Measurements from ENCODE around the gene HIPK3. TPM values are rescaled to one million over a fixed set of nuclear protein-coding genes. Genes with fewer than 3 reads are reported as not detected.

The HIPK3 gene
- total and polyA plus RNA-seq, 2 experiments from 2014 or later = 5.5 to 29.8 TPM

- TF ChIP-seq REST (IDR thresholded peaks at IDR 0.05; ENCODE audit: unreplicated experiment) = no peak
- no peak for TF ChIP-seq ZNF331 (CRISPR knock-in tag; IDR thresholded peaks at IDR 0.05; ENCODE audit: low read depth)
- TF ChIP-seq ZNF114 (CRISPR knock-in tag; IDR thresholded peaks at IDR 0.05) = no peak
- TF ChIP-seq JUNB (IDR thresholded peaks at IDR 0.05; ENCODE audit: unreplicated experiment) = no peak
- TF ChIP-seq CREB1 (CRISPR knock-in tag; IDR thresholded peaks at IDR 0.05; ENCODE audit: low read depth) = no peak
- TF ChIP-seq EZH2 (IDR thresholded peaks at IDR 0.05; ENCODE audit: low read depth, unreplicated experiment) = no peak
- no peak for TF ChIP-seq EZH2phosphoT487 (IDR thresholded peaks at IDR 0.05; ENCODE audit: unreplicated experiment)
- TF ChIP-seq, protein P1, sequence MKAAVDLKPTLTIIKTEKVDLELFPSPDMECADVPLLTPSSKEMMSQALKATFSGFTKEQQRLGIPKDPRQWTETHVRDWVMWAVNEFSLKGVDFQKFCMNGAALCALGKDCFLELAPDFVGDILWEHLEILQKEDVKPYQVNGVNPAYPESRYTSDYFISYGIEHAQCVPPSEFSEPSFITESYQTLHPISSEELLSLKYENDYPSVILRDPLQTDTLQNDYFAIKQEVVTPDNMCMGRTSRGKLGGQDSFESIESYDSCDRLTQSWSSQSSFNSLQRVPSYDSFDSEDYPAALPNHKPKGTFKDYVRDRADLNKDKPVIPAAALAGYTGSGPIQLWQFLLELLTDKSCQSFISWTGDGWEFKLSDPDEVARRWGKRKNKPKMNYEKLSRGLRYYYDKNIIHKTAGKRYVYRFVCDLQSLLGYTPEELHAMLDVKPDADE (IDR thresholded peaks at IDR 0.05) = no peak
- no peak for TF ChIP-seq STAT1 (IDR thresholded peaks at IDR 0.05; ENCODE audit: unreplicated experiment)
- no peak for TF ChIP-seq POLR2AphosphoS5 (IDR thresholded peaks at IDR 0.05; ENCODE audit: low read depth)
- no peak for TF ChIP-seq NANOG (IDR thresholded peaks at IDR 0.05; ENCODE audit: borderline replicate concordance)
Measured at GRCh38 chr11:33324302-33324985, 67.3 kb downstream of the HIPK3 start (continued).

GRCh38 chr11:33325451-33325850 lies 68.3 kb downstream of the HIPK3 start:
- ATAC-seq (no peak), DNase-seq (ENCODE audit: low spot score) (no peak)
- Mint-ChIP-seq H3K9me3 (no peaks in the 10 kb centered on the region), H3K4me1 (peaks cover 12% of the 10 kb centered on the region), H3K4me3 (no peak overlapping the region), H3K36me3 (ENCODE audit: low read depth) (no peaks in the 10 kb centered on the region), H3K27ac (no peak overlapping the region), H3K27me3 (ENCODE audit: insufficient read depth, low read depth, poor library complexity) (peaks cover 2% of the 10 kb centered on the region)
- no peaks in the 10 kb centered on the region for H3F3A ChIP-seq (replicated peaks; ENCODE audit: low read depth)
- H2AFZ ChIP-seq = no peak overlapping the region
- no peaks in the 10 kb centered on the region for H3K36me3 ChIP-seq (ENCODE audit: insufficient read depth)
- no peaks in the 10 kb centered on the region for H3K9me2 ChIP-seq (ENCODE audit: insufficient read depth)
- no peak overlapping the region for H3K27ac ChIP-seq (ENCODE audit: low read depth)
- H3K4me3 ChIP-seq = no peak overlapping the region
- H3K79me2 ChIP-seq (replicated peaks; ENCODE audit: insufficient read depth) = peaks cover 40% of the 10 kb centered on the region
- 0 out of 2 replicates have a peak, but pooled peaks cover 3% of the 10 kb centered on the region for H3K4me1 ChIP-seq (ENCODE audit: insufficient read depth)
- no peak overlapping the region for H3K4me2 ChIP-seq
- no peaks in the 10 kb centered on the region for H3K27me3 ChIP-seq (ENCODE audit: insufficient read depth)
- no peaks in the 10 kb centered on the region for H4K20me1 ChIP-seq (replicated peaks; ENCODE audit: insufficient read depth)
- no peak for TF ChIP-seq CREB1 (CRISPR knock-in tag; IDR thresholded peaks at IDR 0.05; ENCODE audit: low read depth)
- no peak for TF ChIP-seq EZH2phosphoT487 (IDR thresholded peaks at IDR 0.05; ENCODE audit: unreplicated experiment)
- no peak for TF ChIP-seq POLR2AphosphoS5 (IDR thresholded peaks at IDR 0.05; ENCODE audit: low read depth)
- TF ChIP-seq REST (IDR thresholded peaks at IDR 0.05; ENCODE audit: unreplicated experiment) = no peak
- TF ChIP-seq EZH2 (IDR thresholded peaks at IDR 0.05; ENCODE audit: low read depth, unreplicated experiment) = no peak
- no peak for TF ChIP-seq JUNB (IDR thresholded peaks at IDR 0.05; ENCODE audit: unreplicated experiment)
- TF ChIP-seq, protein P2, sequence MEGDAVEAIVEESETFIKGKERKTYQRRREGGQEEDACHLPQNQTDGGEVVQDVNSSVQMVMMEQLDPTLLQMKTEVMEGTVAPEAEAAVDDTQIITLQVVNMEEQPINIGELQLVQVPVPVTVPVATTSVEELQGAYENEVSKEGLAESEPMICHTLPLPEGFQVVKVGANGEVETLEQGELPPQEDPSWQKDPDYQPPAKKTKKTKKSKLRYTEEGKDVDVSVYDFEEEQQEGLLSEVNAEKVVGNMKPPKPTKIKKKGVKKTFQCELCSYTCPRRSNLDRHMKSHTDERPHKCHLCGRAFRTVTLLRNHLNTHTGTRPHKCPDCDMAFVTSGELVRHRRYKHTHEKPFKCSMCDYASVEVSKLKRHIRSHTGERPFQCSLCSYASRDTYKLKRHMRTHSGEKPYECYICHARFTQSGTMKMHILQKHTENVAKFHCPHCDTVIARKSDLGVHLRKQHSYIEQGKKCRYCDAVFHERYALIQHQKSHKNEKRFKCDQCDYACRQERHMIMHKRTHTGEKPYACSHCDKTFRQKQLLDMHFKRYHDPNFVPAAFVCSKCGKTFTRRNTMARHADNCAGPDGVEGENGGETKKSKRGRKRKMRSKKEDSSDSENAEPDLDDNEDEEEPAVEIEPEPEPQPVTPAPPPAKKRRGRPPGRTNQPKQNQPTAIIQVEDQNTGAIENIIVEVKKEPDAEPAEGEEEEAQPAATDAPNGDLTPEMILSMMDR (conservative IDR thresholded peaks at IDR 0.05; ENCODE audit: low read depth in 2 of 2) = no peak
- no peak for TF ChIP-seq ZNF114 (CRISPR knock-in tag; IDR thresholded peaks at IDR 0.05)
- TF ChIP-seq ZNF331 (CRISPR knock-in tag; IDR thresholded peaks at IDR 0.05; ENCODE audit: low read depth) = no peak
- TF ChIP-seq NANOG (IDR thresholded peaks at IDR 0.05; ENCODE audit: borderline replicate concordance) = no peak
